T-helper 1 cell treated with Interleukin-12 subunit alpha and Interleukin-12 subunit beta and Interleukin-4 antibody, amounts not matched to agents 30 μg/mL and 1 μg/mL, for 36 hours (primary cell): ENCODE results near the gene FAM53B.

Experiments used
- H3K27ac Mint-ChIP-seq: one replicate; pipeline ENCODE4 v1.8.0; 2021; ENCODE audit warnings: mild to moderate bottlenecking, mixed read lengths
- H3K27me3 Mint-ChIP-seq: one replicate; pipeline ENCODE4 v1.8.0; 2021; ENCODE audit warnings: low read depth, mixed read lengths
- H3K36me3 Mint-ChIP-seq: one replicate; pipeline ENCODE4 v1.8.0; 2021; ENCODE audit warnings: low read depth, mixed read lengths
- H3K4me1 Mint-ChIP-seq: one replicate; pipeline ENCODE4 v1.8.0; 2021; ENCODE audit warnings: low read depth, mixed read lengths
- H3K4me3 Mint-ChIP-seq: one replicate; pipeline ENCODE4 v1.8.0; 2021; ENCODE audit warnings: mild to moderate bottlenecking, moderate library complexity, mixed read lengths
- H3K9me3 Mint-ChIP-seq: one replicate; pipeline ENCODE4 v1.8.0; 2021; ENCODE audit warnings: mixed read lengths

Gene FAM53B

DNA sequence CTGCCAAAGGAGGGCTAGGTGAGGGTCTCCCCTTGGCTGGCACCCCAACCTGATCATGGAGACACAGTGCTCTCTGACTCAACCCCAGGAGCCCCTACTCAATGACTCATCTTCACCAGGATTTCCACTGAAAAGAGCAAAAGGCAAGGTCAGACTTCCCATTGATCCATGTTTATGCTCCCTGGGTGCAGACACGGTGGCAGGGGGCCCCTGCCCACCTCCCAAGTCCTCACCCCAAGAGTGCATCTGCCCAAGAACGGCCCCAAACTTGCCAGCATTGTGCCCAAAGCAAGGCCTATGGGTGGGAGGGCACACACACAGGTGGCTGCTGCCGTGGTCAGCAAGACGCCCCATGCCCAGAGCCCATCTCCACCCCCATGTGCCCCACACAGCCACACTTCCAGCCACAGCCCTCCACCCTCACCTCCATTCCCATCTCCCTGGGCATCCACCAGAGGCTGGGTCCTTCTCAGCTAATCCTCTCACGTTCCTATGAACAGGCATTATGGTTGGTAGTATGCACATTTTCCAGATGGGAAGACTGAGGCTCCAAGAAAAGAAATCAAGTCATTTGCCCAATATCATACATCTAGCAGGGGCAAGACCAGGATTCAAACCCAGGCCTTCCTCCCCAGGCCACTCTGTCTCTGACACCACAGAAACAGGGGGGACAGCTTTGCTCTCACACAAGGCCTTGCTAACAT, 31.3 kb downstream of the FAM53B start:
- Mint-ChIP-seq H3K27me3 (peaks cover 7% of the 10 kb centered on the region), H3K9me3 (no peaks in the 10 kb centered on the region), H3K4me3 (no peak overlapping the region), H3K27ac (no peak overlapping the region), H3K4me1 (peaks cover 54% of the 10 kb centered on the region), H3K36me3 (peaks cover 32% of the 10 kb centered on the region)

- H3K36me3 Mint-ChIP-seq = peaks cover 28% of the 10 kb centered on the region
- H3K4me1 Mint-ChIP-seq = peaks cover 48% of the 10 kb centered on the region
- H3K27ac Mint-ChIP-seq = no peak overlapping the region
- peaks cover 2% of the 10 kb centered on the region for H3K27me3 Mint-ChIP-seq
- H3K9me3 Mint-ChIP-seq = no peaks in the 10 kb centered on the region
- H3K4me3 Mint-ChIP-seq = no peak overlapping the region
Observed at GRCh38 chr10:124711145-124711544, 33.0 kb downstream of the FAM53B start.

DNA sequence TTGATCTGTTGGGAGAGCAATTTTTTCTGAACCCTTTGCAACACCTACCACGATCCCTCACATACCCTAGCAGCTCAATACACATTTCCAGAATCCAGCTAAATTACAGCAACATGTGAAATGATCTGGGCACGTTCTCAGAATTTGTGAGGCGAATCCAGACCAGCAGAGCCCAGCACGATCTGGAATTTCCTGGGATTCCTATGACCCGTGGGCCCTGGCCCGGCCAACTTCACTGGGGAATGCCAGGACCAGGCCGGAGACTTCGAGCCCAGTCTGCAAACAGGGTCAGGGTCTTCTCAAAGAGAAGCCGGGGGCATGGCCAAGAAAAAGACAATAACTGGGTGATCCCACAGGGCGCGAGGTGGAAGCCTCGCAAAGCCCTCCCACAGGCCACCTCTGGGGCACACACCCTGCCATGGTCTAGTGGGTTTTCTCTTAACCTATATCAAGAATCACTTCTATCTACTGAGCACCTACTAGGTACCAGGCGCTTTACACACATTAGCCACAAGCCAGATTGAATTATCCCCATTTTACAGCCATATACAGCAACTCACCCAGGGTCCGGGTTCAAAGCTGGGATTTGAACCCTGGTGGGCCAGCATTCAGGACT, 33.8 kb downstream of the FAM53B start:
- Mint-ChIP-seq H3K27ac (no peak overlapping the region), H3K4me1 (peaks cover 47% of the 10 kb centered on the region), H3K27me3 (no peaks in the 10 kb centered on the region), H3K9me3 (no peaks in the 10 kb centered on the region), H3K36me3 (peaks cover 25% of the 10 kb centered on the region), H3K4me3 (no peak overlapping the region)

GRCh38 chr10:124709861-124710260, 34.3 kb downstream of the FAM53B start:
- no peak overlapping the region for H3K4me3 Mint-ChIP-seq
- no peaks in the 10 kb centered on the region for H3K27me3 Mint-ChIP-seq
- peaks cover 45% of the 10 kb centered on the region for H3K4me1 Mint-ChIP-seq
- no peaks in the 10 kb centered on the region for H3K9me3 Mint-ChIP-seq
- no peak overlapping the region for H3K27ac Mint-ChIP-seq
- peaks cover 26% of the 10 kb centered on the region for H3K36me3 Mint-ChIP-seq

DNA sequence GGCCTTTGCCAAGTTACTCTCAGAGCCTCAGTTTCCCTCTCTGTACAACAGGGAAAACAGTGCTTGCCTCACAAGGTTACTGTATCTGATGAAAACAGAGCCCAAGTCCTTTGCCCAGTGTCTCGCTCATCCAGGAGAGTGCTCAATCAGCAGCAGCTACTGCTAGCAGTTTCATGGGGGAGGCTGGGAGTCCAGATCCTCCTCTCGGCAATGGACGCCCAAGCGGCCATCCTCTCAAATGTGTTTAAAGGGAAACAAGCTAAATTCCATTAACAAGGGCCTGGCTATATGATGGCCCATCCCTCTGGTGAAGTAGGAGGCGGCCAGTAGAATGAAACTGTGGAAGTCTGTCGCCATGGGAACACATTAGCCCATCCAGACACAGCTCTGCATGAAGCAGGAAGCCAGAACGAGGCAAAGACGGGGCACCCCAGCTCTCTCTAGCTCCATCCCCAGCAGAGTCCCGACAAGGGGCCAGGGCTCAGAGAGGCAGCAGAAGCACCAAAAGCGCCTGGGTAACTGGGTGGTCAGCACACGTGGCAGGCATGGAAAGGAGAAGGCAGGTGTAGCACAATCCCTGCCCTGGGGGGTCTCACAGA, 35.2 kb downstream of the FAM53B start:
- no peak overlapping the region for H3K27ac Mint-ChIP-seq

GRCh38 chr10:124708246-124708779, 35.9 kb downstream of the FAM53B start:
- Mint-ChIP-seq H3K4me3 (no peak overlapping the region), H3K27me3 (no peaks in the 10 kb centered on the region), H3K27ac (peak overlapping the region; percentile 50), H3K4me1 (peaks cover 51% of the 10 kb centered on the region), H3K9me3 (no peaks in the 10 kb centered on the region), H3K36me3 (peaks cover 32% of the 10 kb centered on the region)

More for the DNA sequence above, 35.2 kb downstream of the FAM53B start:
- peaks cover 52% of the 10 kb centered on the region for H3K4me1 Mint-ChIP-seq
- H3K27me3 Mint-ChIP-seq = no peaks in the 10 kb centered on the region
- H3K36me3 Mint-ChIP-seq = peaks cover 33% of the 10 kb centered on the region
- H3K9me3 Mint-ChIP-seq = no peaks in the 10 kb centered on the region
- H3K4me3 Mint-ChIP-seq = no peak overlapping the region

GRCh38 chr10:124707551-124707950, 36.6 kb downstream of the FAM53B start:
- Mint-ChIP-seq H3K4me3 (no peak overlapping the region), H3K27ac (peak overlapping the region; percentile 50)

DNA sequence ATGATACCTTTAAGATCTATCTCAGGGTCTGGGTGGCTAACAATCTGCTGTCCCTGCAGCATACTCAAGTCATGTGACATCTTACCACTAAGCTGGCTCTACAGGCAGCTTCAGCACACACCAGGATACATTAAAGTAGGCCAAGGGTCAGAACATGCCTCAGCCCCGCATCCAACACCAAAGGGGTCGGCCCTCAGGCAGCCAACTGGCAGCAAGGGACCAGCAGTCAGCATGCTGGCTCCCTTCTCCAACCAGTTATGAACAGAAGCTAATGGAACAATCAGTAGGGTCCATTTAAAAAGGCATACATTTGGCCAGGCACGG, 37.1 kb downstream of the FAM53B start:
- Mint-ChIP-seq H3K36me3 (peaks cover 34% of the 10 kb centered on the region), H3K4me3 (no peak overlapping the region), H3K27ac (no peak overlapping the region), H3K27me3 (no peaks in the 10 kb centered on the region), H3K4me1 (peaks cover 60% of the 10 kb centered on the region), H3K9me3 (no peaks in the 10 kb centered on the region)

More at GRCh38 chr10:124707551-124707950, 36.6 kb downstream of the FAM53B start:
- H3K27me3 Mint-ChIP-seq = no peaks in the 10 kb centered on the region
- no peaks in the 10 kb centered on the region for H3K9me3 Mint-ChIP-seq
- H3K4me1 Mint-ChIP-seq = peaks cover 57% of the 10 kb centered on the region
- peaks cover 33% of the 10 kb centered on the region for H3K36me3 Mint-ChIP-seq

- Mint-ChIP-seq H3K4me3 (no peak overlapping the region), H3K36me3 (peaks cover 36% of the 10 kb centered on the region), H3K27ac (peak overlapping the region; percentile 15), H3K4me1 (peaks cover 63% of the 10 kb centered on the region), H3K27me3 (no peaks in the 10 kb centered on the region), H3K9me3 (no peaks in the 10 kb centered on the region)
Observed at GRCh38 chr10:124706462-124707143, 37.6 kb downstream of the FAM53B start.

GRCh38 chr10:124705817-124706461, 38.2 kb downstream of the FAM53B start:
- peak overlapping the region; percentile 15 for H3K27ac Mint-ChIP-seq
- H3K27me3 Mint-ChIP-seq = no peaks in the 10 kb centered on the region
- H3K4me1 Mint-ChIP-seq = peaks cover 69% of the 10 kb centered on the region
- peaks cover 37% of the 10 kb centered on the region for H3K36me3 Mint-ChIP-seq
- H3K4me3 Mint-ChIP-seq = no peak overlapping the region
- no peaks in the 10 kb centered on the region for H3K9me3 Mint-ChIP-seq

- peak overlapping the region; percentile 79 for H3K27ac Mint-ChIP-seq
- H3K4me1 Mint-ChIP-seq = peaks cover 73% of the 10 kb centered on the region
- no peaks in the 10 kb centered on the region for H3K27me3 Mint-ChIP-seq
- H3K9me3 Mint-ChIP-seq = no peaks in the 10 kb centered on the region
- H3K4me3 Mint-ChIP-seq = no peak overlapping the region
- peaks cover 41% of the 10 kb centered on the region for H3K36me3 Mint-ChIP-seq
Observed at GRCh38 chr10:124705381-124705740, 38.8 kb downstream of the FAM53B start.

DNA sequence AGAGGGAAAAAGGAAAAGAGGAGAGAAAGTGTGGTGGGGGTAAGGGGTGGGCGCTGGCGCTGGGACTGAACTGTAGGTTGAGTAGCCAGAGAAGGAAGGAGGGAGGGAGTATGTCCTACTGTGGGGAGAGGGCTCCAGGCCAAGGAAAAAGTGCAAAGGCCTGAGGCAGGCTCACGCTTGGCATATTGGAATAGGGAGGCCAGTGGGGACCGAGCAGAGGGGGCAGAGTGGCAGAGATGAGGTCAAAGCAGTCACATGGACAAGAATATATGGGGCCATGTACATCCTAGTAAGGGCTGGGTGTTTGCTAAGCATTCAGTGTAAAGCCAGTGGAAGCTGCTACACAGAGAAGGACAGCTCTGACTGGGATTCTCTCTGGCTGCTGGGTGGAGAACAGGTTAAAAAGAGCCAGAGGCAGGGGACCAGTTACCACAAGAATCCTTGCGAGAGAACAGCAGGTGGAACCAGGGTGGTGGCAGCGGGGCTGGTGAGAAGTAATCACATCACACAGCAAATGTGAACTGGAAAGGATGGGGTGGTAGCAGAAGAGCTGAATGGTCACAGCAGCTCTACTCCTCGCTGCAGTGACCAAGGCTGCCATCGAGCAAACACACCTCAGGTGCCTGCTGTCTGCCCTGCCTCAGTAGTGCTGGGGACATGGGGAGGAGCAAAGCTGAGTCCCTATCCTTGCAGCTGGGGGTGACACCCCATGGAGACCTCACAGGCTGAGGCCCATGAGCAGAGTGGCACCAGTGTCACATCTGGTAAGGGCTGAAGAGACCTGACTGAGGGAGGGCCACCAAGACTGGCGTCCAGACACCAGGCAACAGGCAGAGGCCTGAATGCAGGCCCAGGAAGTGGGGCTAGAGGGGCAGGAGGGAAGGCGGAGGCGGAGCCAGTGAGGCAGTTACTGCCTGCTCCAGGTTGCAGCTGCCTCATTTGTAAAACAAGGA, 39.5 kb downstream of the FAM53B start:
- Mint-ChIP-seq H3K4me3 (no peak overlapping the region), H3K9me3 (no peaks in the 10 kb centered on the region), H3K4me1 (peaks cover 75% of the 10 kb centered on the region), H3K36me3 (peaks cover 45% of the 10 kb centered on the region), H3K27ac (peak overlapping the region; percentile 79), H3K27me3 (no peaks in the 10 kb centered on the region)

DNA sequence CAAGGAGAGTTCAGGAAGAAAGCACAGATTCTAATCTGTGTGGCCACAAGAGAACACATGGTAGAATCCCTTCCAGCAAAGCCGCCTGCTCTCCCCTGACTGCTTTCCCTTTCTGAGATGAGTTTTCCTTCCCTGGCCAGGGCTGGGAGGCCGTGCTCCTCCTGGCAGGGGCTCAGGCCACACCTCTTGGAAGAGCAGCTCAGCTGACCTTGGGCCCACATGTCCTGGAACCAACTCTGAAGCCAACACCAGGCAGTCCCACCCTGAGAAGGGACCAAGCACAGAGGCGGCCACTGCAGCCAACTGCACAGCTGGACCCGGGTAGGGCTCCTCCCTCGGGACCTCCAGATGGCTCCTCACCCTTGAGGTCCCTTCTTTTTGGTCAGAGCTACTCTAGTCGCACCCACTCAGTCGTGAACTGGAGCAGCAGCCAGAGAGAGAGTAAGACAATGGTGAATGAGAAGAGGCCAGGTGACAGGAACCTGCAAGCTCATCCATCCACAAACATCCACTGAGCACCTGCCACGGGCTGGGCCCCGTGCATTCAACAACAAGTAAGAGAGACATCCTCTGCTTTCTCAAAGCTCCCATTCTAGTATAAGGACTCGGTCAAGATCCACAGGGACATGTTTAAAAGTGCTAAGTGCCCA, 40.3 kb downstream of the FAM53B start:
- Mint-ChIP-seq H3K36me3 (peaks cover 46% of the 10 kb centered on the region), H3K4me3 (no peak overlapping the region), H3K27ac (peak overlapping the region; percentile 95), H3K27me3 (no peaks in the 10 kb centered on the region), H3K9me3 (no peaks in the 10 kb centered on the region), H3K4me1 (peaks cover 75% of the 10 kb centered on the region)
